Psoas muscle (tissue), 8 donors: ENCODE measurements around the gene DOC2A. TPM values are rescaled to one million over a fixed set of nuclear protein-coding genes. Genes with fewer than 3 reads are reported as not detected.

Source experiments
- ATAC-seq, 4 donors: fragments of 200-7000 bp; cut with Tn5 transposase; one replicate each; pipeline ENCODE4 v1.9.1; 2020; ENCODE audit warnings: moderate library complexity in 3 of 4, mild to moderate bottlenecking in 2 of 4
- DNase-seq, 2 donors: peaks; one replicate each; pipeline ENCODE4 v3.0.0-alpha.2; 2020
- H3K27ac ChIP-seq: fragments of 200-600 bp; one replicate; pipeline ENCODE4 v1.8.0; 2022
- H3K27me3 ChIP-seq, 3 donors: fragments of 200-600 bp in 1 of 3; one replicate each; pipeline versions ENCODE4 v1.6.1 to v1.8.0; 2013 to 2022; ENCODE audit warnings: low read length in 2 of 3, mild to moderate bottlenecking in 2 of 3, moderate library complexity in 1 of 3; ENCODE audit not compliant: insufficient read depth in 3 of 3
- H3K36me3 ChIP-seq, 2 donors: fragments of 200-600 bp in 1 of 2; one replicate each; pipeline versions ENCODE4 v1.6.1 to v1.8.0; 2013 to 2022; ENCODE audit warnings: low read depth in 1 of 2, mild to moderate bottlenecking in 1 of 2, moderate library complexity in 1 of 2; ENCODE audit not compliant: insufficient read depth in 1 of 2
- H3K4me1 ChIP-seq: fragments of 200-600 bp; one replicate; pipeline ENCODE4 v1.8.0; 2022
- H3K4me3 ChIP-seq: fragments of 200-600 bp; one replicate; pipeline ENCODE4 v1.8.0; 2022; ENCODE audit warnings: mild to moderate bottlenecking
- H3K9me3 ChIP-seq: fragments of 200-600 bp; one replicate; pipeline ENCODE4 v1.8.0; 2022
- WGBS, 3 donors: extraction: QIAGEN DNeasy Blood & Tissue Kit; methylation state at CpG; one replicate each; pipeline versions ENCODE4 v1.1.6 to v1.1.7; 2013; 5-methylcytosine and 5-hydroxymethylcytosine counted together
- intact Hi-C, 2 donors: fragments of 100-400 bp; cut with DNase I; formaldehyde crosslinking; loops; one replicate each; pipeline versions ENCODE4 v1.11.0 to v1.14.2; 2022
- polyA plus RNA-seq, 3 donors: library from polyadenylated mRNA; stranded (reverse); fragments of 200-250 nt; gene quantifications; one replicate each; pipeline ENCODE4 v1.2.3, GENCODE V29; 2013
- total RNA-seq, 4 donors: library from RNA; stranded (reverse); fragmentation: NEBNext Ultra II Directional in 2 of 4; extraction: Animal tissue kit (Norgen Biotek cat#: 25700) in 2 of 4; gene quantifications; one replicate each; pipeline versions ENCODE4 v1.2.1 to v1.2.4, GENCODE V29; 2021 to 2023
- TF ChIP-seq, protein P1 (sequence below): fragments of 200-600 bp; IDR thresholded peaks from one replicate; pipeline ENCODE4 v1.8.0; 2022; ENCODE audit warnings: antibody characterized with exemption
- donor health status: healthy with polysubstance abuse.
- donor health status: DM: no; HTN: no; CAD: no; lungs with moderate emphysema.
- donor health status: Bipolar disorder and iron deficiency.
- donor health status: healthy.
- donor health status: DM: yes; HTN: yes; CAD: no.
- donor health status: DM: no; HTN: no; CAD: no.
- donor health status: DM: no; HTN: no; CAD: no.
- donor health status: DM: yes; HTN: yes; CAD: no.

The DOC2A gene
- total and polyA plus RNA-seq, 7 donors, result 0.11 to 0.51 (median 0.15) TPM; not detected in 2

DNA sequence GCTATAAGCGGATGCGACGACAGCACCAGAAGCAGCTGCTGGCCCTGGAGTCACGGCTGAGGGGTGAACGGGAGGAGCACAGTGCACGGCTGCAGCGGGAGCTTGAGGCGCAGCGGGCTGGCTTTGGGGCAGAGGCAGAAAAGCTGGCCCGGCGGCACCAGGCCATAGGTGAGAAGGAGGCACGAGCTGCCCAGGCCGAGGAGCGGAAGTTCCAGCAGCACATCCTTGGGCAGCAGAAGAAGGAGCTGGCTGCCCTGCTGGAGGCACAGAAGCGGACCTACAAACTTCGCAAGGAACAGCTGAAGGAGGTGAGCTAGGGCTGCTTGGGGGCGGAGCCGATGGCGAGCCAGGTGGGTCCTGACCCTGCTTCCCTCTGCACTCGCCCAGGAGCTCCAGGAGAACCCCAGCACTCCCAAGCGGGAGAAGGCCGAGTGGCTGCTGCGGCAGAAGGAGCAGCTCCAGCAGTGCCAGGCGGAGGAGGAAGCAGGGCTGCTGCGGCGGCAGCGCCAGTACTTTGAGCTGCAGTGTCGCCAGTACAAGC lies 25.5 kb downstream of the DOC2A start:
- DNase-seq (no peak), ATAC-seq (peak in 1 of 4 donors; percentile 13)
- Histone ChIP-seq H3K9me3 (no peaks in the 10 kb centered on the region), H3K27ac (no peak overlapping the region), H3K27me3 (no peaks in the 10 kb centered on the region), H3K36me3 (peaks cover 17 to 100% of the 10 kb centered on the region in 2 donors), H3K4me1 (no peaks in the 10 kb centered on the region), H3K4me3 (no peak overlapping the region)
- WGBS, 3 donors, result 93% methylated on average over 27 to 28 of the region's 28 CpGs
- TF ChIP-seq, protein P1, sequence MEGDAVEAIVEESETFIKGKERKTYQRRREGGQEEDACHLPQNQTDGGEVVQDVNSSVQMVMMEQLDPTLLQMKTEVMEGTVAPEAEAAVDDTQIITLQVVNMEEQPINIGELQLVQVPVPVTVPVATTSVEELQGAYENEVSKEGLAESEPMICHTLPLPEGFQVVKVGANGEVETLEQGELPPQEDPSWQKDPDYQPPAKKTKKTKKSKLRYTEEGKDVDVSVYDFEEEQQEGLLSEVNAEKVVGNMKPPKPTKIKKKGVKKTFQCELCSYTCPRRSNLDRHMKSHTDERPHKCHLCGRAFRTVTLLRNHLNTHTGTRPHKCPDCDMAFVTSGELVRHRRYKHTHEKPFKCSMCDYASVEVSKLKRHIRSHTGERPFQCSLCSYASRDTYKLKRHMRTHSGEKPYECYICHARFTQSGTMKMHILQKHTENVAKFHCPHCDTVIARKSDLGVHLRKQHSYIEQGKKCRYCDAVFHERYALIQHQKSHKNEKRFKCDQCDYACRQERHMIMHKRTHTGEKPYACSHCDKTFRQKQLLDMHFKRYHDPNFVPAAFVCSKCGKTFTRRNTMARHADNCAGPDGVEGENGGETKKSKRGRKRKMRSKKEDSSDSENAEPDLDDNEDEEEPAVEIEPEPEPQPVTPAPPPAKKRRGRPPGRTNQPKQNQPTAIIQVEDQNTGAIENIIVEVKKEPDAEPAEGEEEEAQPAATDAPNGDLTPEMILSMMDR, result no peak
- intact Hi-C loops, result no loop called here

DNA sequence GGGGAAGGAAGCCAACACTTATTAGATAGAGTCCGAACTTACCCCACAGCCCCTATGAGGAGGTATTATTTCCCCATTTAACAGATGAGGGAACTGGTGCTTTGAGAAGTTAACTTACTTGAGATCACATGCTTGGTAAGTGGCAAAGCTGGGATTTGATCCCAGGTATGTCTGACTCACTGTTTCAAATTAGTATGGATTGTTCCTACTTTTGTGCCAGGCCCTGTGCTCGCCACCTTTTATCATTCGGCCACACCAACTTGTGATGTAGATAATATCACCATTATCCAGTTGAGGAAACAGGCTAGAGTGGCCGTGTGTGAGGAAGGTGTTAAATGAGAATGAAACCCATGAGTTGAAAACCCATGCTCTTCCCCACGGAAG lies 26.1 kb downstream of the DOC2A start:
- Histone ChIP-seq H3K36me3 (peaks cover 20 to 100% of the 10 kb centered on the region in 2 donors), H3K4me3 (no peak overlapping the region), H3K9me3 (no peaks in the 10 kb centered on the region), H3K27me3 (no peaks in the 10 kb centered on the region), H3K27ac (no peak overlapping the region), H3K4me1 (no peaks in the 10 kb centered on the region)
- TF ChIP-seq, protein P1, result no peak
- 68 to 82% (median 69%) methylated on average over 5 of the region's 5 CpGs for WGBS, 3 donors
- DNase-seq (no peak), ATAC-seq (peak in 2 of 4 donors; percentile 58 to 63)
- intact Hi-C loops, result loop anchor here in 1 of 2 donors (1.0 kb wide), 1 partner anchor 9 kb away; no protein-coding TSS in a partner anchor

DNA sequence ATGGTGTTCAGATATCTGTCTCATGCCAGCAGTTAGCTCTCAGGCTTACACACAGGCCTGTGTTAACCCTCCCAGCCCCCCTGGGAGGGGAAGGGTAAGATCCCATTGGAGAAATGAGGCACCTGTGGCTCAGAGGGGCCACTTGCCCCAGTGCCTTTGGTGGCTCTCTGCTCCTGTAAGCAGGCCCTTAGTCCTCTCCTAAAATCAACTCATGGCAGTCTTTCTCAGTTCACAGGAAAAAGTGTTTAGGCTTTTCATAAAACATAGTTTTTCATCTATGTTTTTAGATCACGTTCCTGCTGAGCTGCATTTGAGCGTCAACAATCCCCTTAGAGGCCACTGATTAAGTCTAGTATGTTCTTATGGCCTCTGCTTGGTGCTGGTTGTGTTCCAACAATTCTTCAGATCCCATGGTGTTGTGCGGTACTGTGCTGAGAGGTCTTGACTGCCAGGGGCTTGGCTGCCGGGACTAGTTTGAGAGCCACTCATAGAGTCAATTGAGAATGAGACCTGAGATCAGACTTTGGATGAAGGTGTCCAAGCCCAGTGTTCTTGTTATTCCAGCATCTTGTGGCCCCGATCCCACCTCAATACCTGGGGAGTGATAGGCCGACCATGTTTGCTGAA lies 26.6 kb downstream of the DOC2A start:
- peaks cover 20 to 100% of the 10 kb centered on the region in 2 donors for H3K36me3 ChIP-seq
- H3K27ac ChIP-seq, result no peak overlapping the region
- H3K4me1 ChIP-seq, result no peaks in the 10 kb centered on the region
- no peaks in the 10 kb centered on the region for H3K9me3 ChIP-seq
- intact Hi-C loops, result loop anchor here in 1 of 2 donors (1.0 kb wide), 1 partner anchor 9 kb away; no protein-coding TSS in a partner anchor
- TF ChIP-seq, protein P1, result no peak
- H3K27me3 ChIP-seq, result no peaks in the 10 kb centered on the region
- no peak overlapping the region for H3K4me3 ChIP-seq
- whole genome bisulfite sequencing, 3 donors, result 75 to 94% (median 82%) methylated on average over 6 of the region's 6 CpGs
- ATAC-seq (no peak), DNase-seq (no peak)

DNA sequence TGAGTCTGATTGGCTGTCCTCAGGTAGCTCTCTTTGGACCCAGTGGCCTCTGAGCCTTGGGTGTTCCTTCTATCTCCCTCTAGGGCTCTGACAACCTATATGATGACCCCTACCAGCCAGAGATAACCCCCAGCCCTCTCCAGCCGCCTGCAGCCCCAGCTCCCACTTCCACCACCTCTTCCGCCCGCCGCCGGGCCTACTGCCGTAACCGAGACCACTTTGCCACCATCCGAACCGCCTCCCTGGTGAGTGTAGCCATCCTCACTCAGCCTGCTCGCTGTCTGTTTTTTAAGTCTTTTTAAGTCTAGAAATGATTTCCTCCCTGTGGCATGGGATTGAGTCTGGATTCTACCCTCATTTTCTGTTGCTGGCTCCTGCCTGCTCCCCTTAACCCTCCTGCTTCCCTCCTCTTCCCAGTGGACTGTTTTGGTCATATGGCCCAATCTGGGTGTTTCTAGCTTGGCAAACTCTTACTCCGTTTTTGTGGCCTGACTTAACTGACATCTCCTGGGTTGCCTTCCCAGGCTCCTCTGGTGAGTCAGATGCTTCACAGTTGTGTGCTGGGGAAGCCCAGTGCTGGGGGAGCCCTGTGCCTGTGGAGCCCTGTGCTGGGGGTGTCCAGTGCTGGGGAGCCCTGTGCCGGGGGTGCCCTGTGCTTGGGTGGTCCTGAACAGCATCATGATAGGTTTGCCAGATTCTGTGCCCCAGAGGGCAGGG lies 27.2 kb downstream of the DOC2A start:
- no peaks in the 10 kb centered on the region for H3K4me1 ChIP-seq
- intact Hi-C loops, result loop anchor here in 1 of 2 donors (1.0 kb wide), 1 partner anchor 8 kb away; no protein-coding TSS in a partner anchor
- 84 to 96% (median 86%) methylated on average over 12 of the region's 12 CpGs for WGBS, 3 donors
- DNase-seq (no peak), ATAC-seq (no peak)
- no peak overlapping the region for H3K4me3 ChIP-seq
- H3K27ac ChIP-seq, result no peak overlapping the region
- H3K27me3 ChIP-seq, result no peaks in the 10 kb centered on the region
- no peaks in the 10 kb centered on the region for H3K9me3 ChIP-seq
- TF ChIP-seq, protein P1, result no peak
- H3K36me3 ChIP-seq, result peaks cover 20 to 100% of the 10 kb centered on the region in 2 donors
